Activated CD4-positive, alpha-beta T cell treated with anti-CD3 and anti-CD28 coated beads for 36 hours (primary cell): ENCODE results near the gene CASK. TPM values are rescaled to one million over a fixed set of nuclear protein-coding genes. Genes with fewer than 3 reads are reported as not detected.
A peak's percentile ranks its signal among the peaks of the same experiment; 100 is the strongest.
"Not testable (repeated sequence)": the region's sequence is repeated elsewhere in the genome, so short reads cannot be mapped to it uniquely, and the experiment has no call there.

Experiments used
- ATAC-seq: fragments of 200-7000 bp; cut with Tn5 transposase; one replicate; pipeline ENCODE4 v1.10.0; 2021; ENCODE audit warnings: mild to moderate bottlenecking, moderate library complexity
- CTCF ChIA-PET: fragments of 350-600 bp; sonication (Branson Sonifier 250); formaldehyde crosslinking; loops from one replicate; lab custom pipeline; 2021; ENCODE audit warnings: antibody characterized with exemption; lab: Charles Lee
- POLR2A ChIA-PET: fragments of 350-600 bp; sonication (Branson Sonifier 250); formaldehyde crosslinking; loops from one replicate; lab custom pipeline; 2021; ENCODE audit warnings: antibody characterized with exemption, inconsistent platforms; lab: Charles Lee
- DNase-seq: peaks from one replicate; pipeline ENCODE4 v3.0.0-alpha.2; 2020
- H3K27ac Mint-ChIP-seq: one replicate; pipeline ENCODE4 v1.8.0; 2021; ENCODE audit warnings: mixed read lengths
- H3K27me3 Mint-ChIP-seq: one replicate; pipeline ENCODE4 v1.8.0; 2021; ENCODE audit warnings: mixed read lengths
- H3K36me3 Mint-ChIP-seq: one replicate; pipeline ENCODE4 v1.8.0; 2021; ENCODE audit warnings: low read depth, mixed read lengths
- H3K4me1 Mint-ChIP-seq: one replicate; pipeline ENCODE4 v1.8.0; 2021; ENCODE audit warnings: mixed read lengths
- H3K4me3 Mint-ChIP-seq: one replicate; pipeline ENCODE4 v1.8.0; 2021; ENCODE audit warnings: mild to moderate bottlenecking, moderate library complexity, mixed read lengths
- H3K9me3 Mint-ChIP-seq: one replicate; pipeline ENCODE4 v1.8.0; 2021; ENCODE audit warnings: low read depth, mixed read lengths
- intact Hi-C, 2 experiments: fragments of 100-400 bp; cut with DNase I in 1 of 2; cut with micrococcal nuclease in 1 of 2; formaldehyde crosslinking; loops; one replicate each; pipeline versions ENCODE4 v1.14.2 to v1.15.1; 2022 to 2024; cut with DNase I, micrococcal nuclease
- total RNA-seq, 2 experiments: library from RNA; stranded (reverse); gene quantifications; one replicate each; pipeline ENCODE4 v1.2.3, GENCODE V29; 2021

The CASK gene
- total RNA-seq, 2 experiments from 2014 or later, result 14.4 to 15.0 TPM

DNA sequence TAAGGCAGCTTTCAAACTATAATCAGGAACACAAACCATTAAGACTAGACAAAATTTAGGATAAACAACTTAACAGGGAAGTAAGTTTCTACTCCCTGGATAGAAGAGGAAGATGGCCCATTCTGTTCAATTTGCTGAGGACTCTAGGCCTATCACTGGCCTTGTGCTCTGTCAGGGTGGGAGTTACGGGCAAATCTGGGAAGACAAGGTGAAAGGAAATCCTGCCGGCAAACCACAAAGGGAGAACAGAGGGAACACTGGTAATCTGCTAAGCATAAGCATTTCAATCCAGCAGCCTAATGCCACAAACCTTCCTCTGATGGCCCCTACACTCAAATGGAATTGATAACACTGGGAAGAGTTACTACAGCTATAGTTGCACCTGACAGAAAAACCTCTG, 191.1 kb downstream of the CASK start:
- no peak for DNase-seq
- Mint-ChIP-seq H3K4me1 (peaks cover 22% of the 10 kb centered on the region), H3K27me3 (no peaks in the 10 kb centered on the region), H3K4me3 (no peak overlapping the region), H3K36me3 (no peaks in the 10 kb centered on the region), H3K9me3 (no peaks in the 10 kb centered on the region), H3K27ac (no peak overlapping the region)
- POLR2A ChIA-PET, result no interaction called here
- CTCF ChIA-PET, result interaction anchor here (0.6 kb wide), 1 partner anchor 552 kb away, joined by 3 read pairs; no protein-coding TSS in a partner anchor
- no peak for ATAC-seq
- intact Hi-C loops, result no loop called here

DNA sequence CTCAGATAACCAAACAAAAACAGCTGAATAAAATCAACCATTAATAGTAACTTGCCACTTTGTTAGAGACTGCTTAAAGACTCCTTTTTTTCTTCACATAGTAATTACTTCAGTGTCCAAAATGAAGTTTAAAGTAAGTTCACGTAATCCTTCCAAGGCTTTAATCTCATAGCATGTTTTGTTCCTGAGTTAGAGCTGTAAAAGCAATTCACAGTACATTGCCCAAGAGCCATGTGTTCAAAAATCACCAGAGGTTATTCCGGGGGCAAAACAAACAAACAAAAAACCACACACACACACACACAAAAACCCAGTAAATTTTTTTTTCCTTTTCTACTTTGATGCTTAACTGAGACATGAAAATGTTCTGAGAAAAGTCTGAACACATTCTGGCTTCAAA, 193.3 kb downstream of the CASK start:
- intact Hi-C loops, result no loop called here
- no peak overlapping the region for H3K4me3 Mint-ChIP-seq
- no peaks in the 10 kb centered on the region for H3K36me3 Mint-ChIP-seq
- DNase-seq (no peak), ATAC-seq (no peak)
- H3K27ac Mint-ChIP-seq, result no peak overlapping the region
- peaks cover 13% of the 10 kb centered on the region for H3K4me1 Mint-ChIP-seq
- H3K27me3 Mint-ChIP-seq, result no peaks in the 10 kb centered on the region
- H3K9me3 Mint-ChIP-seq, result no peaks in the 10 kb centered on the region
- POLR2A ChIA-PET, result no interaction called here
- CTCF ChIA-PET, result no interaction called here

GRCh38 chrX:41728125-41728524, 195.2 kb downstream of the CASK start:
- H3K4me3 Mint-ChIP-seq, result no peak overlapping the region
- H3K36me3 Mint-ChIP-seq, result no peaks in the 10 kb centered on the region
- DNase-seq (no peak), ATAC-seq (no peak)
- ChIA-PET CTCF (no interaction called here), POLR2A (interaction anchor here (0.6 kb wide), 1 partner anchor 49 kb away, joined by 5 read pairs; no protein-coding TSS in a partner anchor)
- no peak overlapping the region for H3K27ac Mint-ChIP-seq
- intact Hi-C loops, result loop anchor here in 1 of 2 experiments (10.0 kb wide), 1 partner anchor 63 kb away; no protein-coding TSS in a partner anchor
- no peaks in the 10 kb centered on the region for H3K27me3 Mint-ChIP-seq
- H3K4me1 Mint-ChIP-seq, result peaks cover 6% of the 10 kb centered on the region
- H3K9me3 Mint-ChIP-seq, result no peaks in the 10 kb centered on the region

DNA sequence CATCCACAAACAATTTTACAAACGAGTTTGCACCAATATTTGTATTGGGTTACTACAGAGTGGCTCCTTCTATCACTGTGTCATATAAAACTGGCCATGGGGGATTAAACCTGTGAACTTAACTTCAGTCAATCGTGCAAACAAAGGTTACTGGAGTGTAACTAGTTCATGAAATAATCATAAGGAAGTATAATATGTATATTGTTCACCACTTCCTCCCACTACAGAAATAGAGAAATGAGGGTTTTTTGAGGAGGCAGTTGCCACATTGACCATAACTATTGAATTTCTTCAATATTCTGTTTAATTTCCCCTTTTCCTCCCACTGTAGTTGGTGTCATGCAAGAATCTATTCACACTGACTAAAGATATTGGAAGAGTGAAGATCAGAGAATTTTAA, 199.5 kb downstream of the CASK start, which contains the start of gene GPR82:
Gene GPR82, plus strand, starts transcription at position 356 of the 400 bp plus-strand sequence. CDS start 2,846 bp downstream, outside the sequence.
- H3K27ac Mint-ChIP-seq, result no peak within 1 kb of the TSS
- POLR2A ChIA-PET, result no interaction called here
- H3K4me3 Mint-ChIP-seq, result no peak within 1 kb of the TSS
- intact Hi-C loops, result loop anchor here in 1 of 2 experiments (10.0 kb wide), 1 partner anchor 59 kb away; no protein-coding TSS in a partner anchor
- H3K4me1 Mint-ChIP-seq, result peaks cover 29% of the 10 kb centered on the region
- H3K27me3 Mint-ChIP-seq, result no peaks in the 10 kb centered on the region
- ATAC-seq (no peak), DNase-seq (no peak)
- peaks cover 15% of the 10 kb centered on the region for H3K36me3 Mint-ChIP-seq
- peaks cover 3% of the 10 kb centered on the region for H3K9me3 Mint-ChIP-seq
- CTCF ChIA-PET, result no interaction called here

DNA sequence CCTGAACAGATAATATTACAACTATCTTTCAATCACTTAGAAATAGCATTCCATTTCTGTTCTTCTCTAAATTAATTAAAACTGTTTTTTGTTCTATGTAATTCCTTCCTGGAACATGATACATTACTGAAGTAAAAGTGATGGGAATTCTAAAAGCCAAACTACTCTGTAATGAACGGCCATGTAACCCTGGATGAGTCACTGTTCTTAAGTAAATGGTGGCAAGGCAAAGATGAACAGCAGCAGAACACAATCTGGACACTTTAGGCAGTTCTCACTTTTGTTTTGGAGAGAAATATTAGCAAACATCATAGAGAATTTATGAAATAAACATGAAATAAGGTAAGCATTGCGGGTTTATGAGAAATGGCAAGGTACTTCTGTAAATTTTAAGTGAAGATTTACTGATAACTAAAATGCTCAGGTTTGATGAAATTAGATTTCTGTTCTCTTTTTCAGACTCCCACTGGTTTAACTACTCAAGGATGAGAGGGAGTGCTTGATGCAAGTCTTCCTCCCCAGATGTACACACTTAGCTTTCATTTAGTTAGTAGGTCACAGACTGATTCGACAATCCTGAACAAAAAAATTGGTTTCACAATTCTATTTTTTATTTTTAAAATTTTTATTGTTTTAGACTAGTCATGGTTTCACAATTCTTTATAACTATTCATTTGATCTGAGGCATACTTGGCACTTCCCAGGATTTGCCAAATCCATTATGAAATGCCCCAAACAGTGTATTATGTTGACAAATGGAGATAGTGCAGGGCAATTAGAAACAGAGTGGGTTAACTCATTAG, 200.3 kb downstream of the CASK start:
- POLR2A ChIA-PET, result no interaction called here
- intact Hi-C loops, result loop anchor here in 1 of 2 experiments (10.0 kb wide), 1 partner anchor 58 kb away; no protein-coding TSS in a partner anchor
- H3K27ac Mint-ChIP-seq, result no peak overlapping the region

DNA sequence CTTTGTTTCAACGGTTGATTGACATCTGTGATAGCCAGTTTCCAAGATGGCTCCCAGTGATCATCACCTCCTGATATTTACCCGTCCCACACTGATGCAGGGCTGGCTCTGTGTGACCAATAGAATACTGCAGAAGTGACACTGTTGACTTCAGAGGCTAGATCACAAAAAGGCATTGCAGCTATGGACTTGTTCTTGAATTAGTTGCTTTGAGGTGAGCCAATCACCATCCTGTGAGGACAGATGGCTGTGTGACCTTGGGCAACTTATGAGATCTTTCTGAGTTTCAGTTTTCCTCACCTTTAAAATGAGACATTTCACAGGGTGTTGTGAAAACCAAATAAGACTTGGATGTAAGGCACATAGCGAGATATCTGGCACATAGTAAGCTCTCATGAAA, 201.1 kb downstream of the CASK start:
- POLR2A ChIA-PET, result no interaction called here
- ATAC-seq (peak; percentile 53), DNase-seq (no peak)
- peak overlapping the region; percentile 1 for H3K27ac Mint-ChIP-seq
- peaks cover 21% of the 10 kb centered on the region for H3K36me3 Mint-ChIP-seq
- no peaks in the 10 kb centered on the region for H3K27me3 Mint-ChIP-seq
- intact Hi-C loops, result loop anchor here in 1 of 2 experiments (10.0 kb wide), 1 partner anchor 57 kb away; no protein-coding TSS in a partner anchor
- H3K4me3 Mint-ChIP-seq, result no peak overlapping the region
- peaks cover 4% of the 10 kb centered on the region for H3K9me3 Mint-ChIP-seq
- CTCF ChIA-PET, result no interaction called here
- peaks cover 27% of the 10 kb centered on the region for H3K4me1 Mint-ChIP-seq

More for the DNA sequence above, 200.3 kb downstream of the CASK start:
- CTCF ChIA-PET, result no interaction called here
- Mint-ChIP-seq H3K4me3 (no peak overlapping the region), H3K36me3 (peaks cover 20% of the 10 kb centered on the region), H3K9me3 (peaks cover 3% of the 10 kb centered on the region), H3K27me3 (no peaks in the 10 kb centered on the region), H3K4me1 (peaks cover 27% of the 10 kb centered on the region)
- no peak for DNase-seq
- ATAC-seq, result no peak

GRCh38 chrX:41721590-41721989, 201.8 kb downstream of the CASK start:
- Mint-ChIP-seq H3K27ac (no peak overlapping the region), H3K36me3 (peaks cover 27% of the 10 kb centered on the region), H3K9me3 (peaks cover 9% of the 10 kb centered on the region), H3K4me3 (no peak overlapping the region), H3K4me1 (peaks cover 32% of the 10 kb centered on the region), H3K27me3 (no peaks in the 10 kb centered on the region)
- ATAC-seq, result peak; percentile 53
- CTCF ChIA-PET, result no interaction called here
- POLR2A ChIA-PET, result no interaction called here
- intact Hi-C loops, result loop anchor here in 1 of 2 experiments (10.0 kb wide), 1 partner anchor 57 kb away; no protein-coding TSS in a partner anchor
- DNase-seq, result no peak

DNA sequence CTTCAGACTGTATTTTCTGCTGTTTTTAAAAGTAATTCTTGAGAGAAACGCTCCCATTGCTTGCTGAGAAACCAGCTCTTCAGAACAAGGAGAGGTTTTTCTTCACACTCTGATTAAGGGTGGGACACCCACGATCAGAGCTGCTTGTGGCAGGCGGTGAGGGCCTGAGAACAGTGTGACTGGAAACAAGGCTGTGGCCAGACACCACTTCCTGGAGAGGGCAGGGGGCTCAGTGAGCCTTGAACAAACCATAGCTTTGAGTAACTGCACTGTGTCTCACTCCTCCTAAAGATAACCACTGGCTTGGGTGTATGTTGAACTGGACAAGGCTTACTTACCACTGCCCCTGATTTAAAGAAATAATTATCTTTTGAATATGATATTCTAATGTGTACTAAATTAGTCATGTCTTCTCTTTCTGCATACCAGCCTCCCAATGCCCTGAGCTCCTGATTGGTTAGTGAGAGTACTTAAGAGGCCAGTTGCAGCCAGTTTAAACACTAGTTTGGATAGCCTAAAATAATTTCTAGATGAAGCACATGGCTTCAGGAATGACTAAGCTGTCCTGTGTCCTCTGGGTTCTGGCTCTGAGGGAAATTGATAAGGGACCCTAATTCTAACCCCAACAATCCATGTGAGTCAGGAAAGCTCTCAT, 203.1 kb downstream of the CASK start:
- Mint-ChIP-seq H3K36me3 (peaks cover 28% of the 10 kb centered on the region), H3K4me1 (peaks cover 36% of the 10 kb centered on the region), H3K4me3 (no peak overlapping the region), H3K27ac (no peak overlapping the region), H3K9me3 (peaks cover 9% of the 10 kb centered on the region), H3K27me3 (no peaks in the 10 kb centered on the region)
- POLR2A ChIA-PET, result no interaction called here
- DNase-seq (peak; percentile 55), ATAC-seq (peak; percentile 61)
- intact Hi-C loops, result loop anchor here in 1 of 2 experiments (10.0 kb wide), 1 partner anchor 55 kb away; no protein-coding TSS in a partner anchor
- CTCF ChIA-PET, result no interaction called here

GRCh38 chrX:41719610-41720009, 203.7 kb downstream of the CASK start:
- POLR2A ChIA-PET, H3K9me3 Mint-ChIP-seq, CTCF ChIA-PET, H3K4me3 Mint-ChIP-seq, H3K27ac Mint-ChIP-seq, H3K27me3 Mint-ChIP-seq, DNase-seq, ATAC-seq: not testable (repeated sequence)
- Mint-ChIP-seq H3K36me3 (peaks cover 28% of the 10 kb centered on the region), H3K4me1 (peaks cover 36% of the 10 kb centered on the region)
- intact Hi-C loops, result loop anchor here in 1 of 2 experiments (10.0 kb wide), 1 partner anchor 55 kb away; no protein-coding TSS in a partner anchor

- H3K4me1 Mint-ChIP-seq, result peaks cover 34% of the 10 kb centered on the region
- no peak overlapping the region for H3K4me3 Mint-ChIP-seq
- ATAC-seq (no peak), DNase-seq (no peak)
- H3K9me3 Mint-ChIP-seq, result peaks cover 9% of the 10 kb centered on the region
- H3K27me3 Mint-ChIP-seq, result no peaks in the 10 kb centered on the region
- ChIA-PET CTCF (no interaction called here), POLR2A (no interaction called here)
- intact Hi-C loops, result no loop called here
- H3K27ac Mint-ChIP-seq, result no peak overlapping the region
- H3K36me3 Mint-ChIP-seq, result peaks cover 28% of the 10 kb centered on the region
Observed at GRCh38 chrX:41718481-41719235, 204.7 kb downstream of the CASK start.
